ENCODE data around the gene ATP8A1.

Gene ATP8A1

GRCh38 chr4:42416017-42416416, 240.9 kb downstream of the ATP8A1 start:
- TF ChIP-seq FOXM1 (IDR thresholded peaks at IDR 0.05; ENCODE audit: borderline replicate concordance, low read depth) (no peak), CEBPB (IDR thresholded peaks at IDR 0.05) (no peak), ZBTB7A (IDR thresholded peaks at IDR 0.05; ENCODE audit: low read depth) (no peak), TAF1 (IDR thresholded peaks at IDR 0.05; ENCODE audit: low read depth) (no peak), CREB1 (IDR thresholded peaks at IDR 0.05; ENCODE audit: low read depth) (no peak), EP300 (IDR thresholded peaks at IDR 0.05; ENCODE audit: borderline replicate concordance) (no peak), NFIC (IDR thresholded peaks at IDR 0.05) (no peak), EGR1 (IDR thresholded peaks at IDR 0.05) (no peak), TEAD4 (IDR thresholded peaks at IDR 0.05) (no peak), RAD21 (IDR thresholded peaks at IDR 0.05; ENCODE audit: low read depth) (no peak), YY1 (IDR thresholded peaks at IDR 0.05; ENCODE audit: low read depth) (no peak), REST (IDR thresholded peaks at IDR 0.05; ENCODE audit: low read depth) (no peak), TCF12 (IDR thresholded peaks at IDR 0.05; ENCODE audit: low read depth) (no peak)
- TF ChIP-seq, protein P1, sequence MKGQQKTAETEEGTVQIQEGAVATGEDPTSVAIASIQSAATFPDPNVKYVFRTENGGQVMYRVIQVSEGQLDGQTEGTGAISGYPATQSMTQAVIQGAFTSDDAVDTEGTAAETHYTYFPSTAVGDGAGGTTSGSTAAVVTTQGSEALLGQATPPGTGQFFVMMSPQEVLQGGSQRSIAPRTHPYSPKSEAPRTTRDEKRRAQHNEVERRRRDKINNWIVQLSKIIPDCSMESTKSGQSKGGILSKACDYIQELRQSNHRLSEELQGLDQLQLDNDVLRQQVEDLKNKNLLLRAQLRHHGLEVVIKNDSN (IDR thresholded peaks at IDR 0.05) = no peak
- TF ChIP-seq, protein P2, sequence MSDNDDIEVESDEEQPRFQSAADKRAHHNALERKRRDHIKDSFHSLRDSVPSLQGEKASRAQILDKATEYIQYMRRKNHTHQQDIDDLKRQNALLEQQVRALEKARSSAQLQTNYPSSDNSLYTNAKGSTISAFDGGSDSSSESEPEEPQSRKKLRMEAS (IDR thresholded peaks at IDR 0.05) = no peak

- TF ChIP-seq CREB1 (IDR thresholded peaks at IDR 0.05; ENCODE audit: low read depth) = no peak
- TF ChIP-seq FOXM1 (IDR thresholded peaks at IDR 0.05; ENCODE audit: borderline replicate concordance, low read depth) = no peak
- TF ChIP-seq REST (IDR thresholded peaks at IDR 0.05; ENCODE audit: low read depth) = no peak
- TF ChIP-seq, protein P1 (IDR thresholded peaks at IDR 0.05) = no peak
- no peak for TF ChIP-seq YY1 (IDR thresholded peaks at IDR 0.05; ENCODE audit: low read depth)
- TF ChIP-seq EP300 (IDR thresholded peaks at IDR 0.05; ENCODE audit: borderline replicate concordance) = no peak
- TF ChIP-seq CEBPB (IDR thresholded peaks at IDR 0.05) = no peak
- TF ChIP-seq, protein P2 (IDR thresholded peaks at IDR 0.05) = no peak
- no peak for TF ChIP-seq TEAD4 (IDR thresholded peaks at IDR 0.05)
Observed at GRCh38 chr4:42415281-42415680, 241.6 kb downstream of the ATP8A1 start.

DNA sequence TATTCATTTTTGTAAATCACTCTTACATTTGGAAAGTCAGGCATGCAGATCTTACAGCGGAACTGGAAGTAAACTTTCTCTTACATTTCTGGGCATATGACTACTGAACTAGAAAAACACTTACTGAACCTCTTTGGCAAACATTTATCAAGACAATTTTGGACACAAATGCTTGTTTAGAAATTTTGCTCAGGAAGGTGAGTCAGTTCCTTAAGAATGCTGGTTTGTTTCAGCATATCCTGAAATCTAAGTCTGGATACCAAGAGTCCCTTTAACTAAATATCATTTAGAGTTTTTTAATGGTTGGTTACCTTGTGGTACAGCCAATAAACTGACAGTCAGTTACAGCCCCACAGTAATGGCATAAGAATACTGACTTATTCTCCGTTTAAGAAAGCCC, 244.7 kb downstream of the ATP8A1 start:
- TF ChIP-seq CREB1 (IDR thresholded peaks at IDR 0.05; ENCODE audit: low read depth) (no peak), CEBPB (IDR thresholded peaks at IDR 0.05) (no peak), TCF12 (IDR thresholded peaks at IDR 0.05; ENCODE audit: low read depth) (no peak)

- TF ChIP-seq TAF1 (IDR thresholded peaks at IDR 0.05; ENCODE audit: low read depth) (no peak), ZBTB7A (IDR thresholded peaks at IDR 0.05; ENCODE audit: low read depth) (no peak), TCF12 (IDR thresholded peaks at IDR 0.05; ENCODE audit: low read depth) (no peak), NFIC (IDR thresholded peaks at IDR 0.05) (no peak), FOXM1 (IDR thresholded peaks at IDR 0.05; ENCODE audit: borderline replicate concordance, low read depth) (no peak), RAD21 (IDR thresholded peaks at IDR 0.05; ENCODE audit: low read depth) (no peak)
- TF ChIP-seq, protein P2 (IDR thresholded peaks at IDR 0.05) = no peak
- TF ChIP-seq, protein P1 (IDR thresholded peaks at IDR 0.05) = no peak
Observed at GRCh38 chr4:42411803-42412202, 245.1 kb downstream of the ATP8A1 start.

GRCh38 chr4:42410446-42410845, 246.5 kb downstream of the ATP8A1 start:
- no peak for TF ChIP-seq REST (IDR thresholded peaks at IDR 0.05; ENCODE audit: low read depth)
- TF ChIP-seq RAD21 (IDR thresholded peaks at IDR 0.05; ENCODE audit: low read depth) = no peak
- TF ChIP-seq TEAD4 (IDR thresholded peaks at IDR 0.05) = no peak
- no peak for TF ChIP-seq EGR1 (IDR thresholded peaks at IDR 0.05)
- TF ChIP-seq TCF12 (IDR thresholded peaks at IDR 0.05; ENCODE audit: low read depth) = no peak
- TF ChIP-seq CEBPB (IDR thresholded peaks at IDR 0.05) = no peak
- TF ChIP-seq EP300 (IDR thresholded peaks at IDR 0.05; ENCODE audit: borderline replicate concordance) = no peak
